HL-60 (cell line): ENCODE measurements around the gene TYRP1.

Experiments
- CTCF ChIP-seq: IDR thresholded peaks from one replicate; pipeline ENCODE4 v1.5.1; 2011; ENCODE audit warnings: low read length, control low read depth, inconsistent platforms; ENCODE audit not compliant: insufficient read depth
- POLR2AphosphoS5 ChIP-seq: IDR thresholded peaks from 2 replicates; pipeline ENCODE4 v1.6.1; 2012; ENCODE audit warnings: low read depth

GRCh38 chr9:12701126-12701525 lies 7.9 kb downstream of the TYRP1 start:
- TF ChIP-seq POLR2AphosphoS5 (no peak), CTCF (no peak)
